H1 (cell line): ENCODE data around the gene MGAT4B. TPM values are rescaled to one million over a fixed set of nuclear protein-coding genes. Genes with fewer than 3 reads are reported as not detected.

Experiments used
- BRCA1 ChIP-seq: IDR thresholded peaks from 2 replicates; pipeline ENCODE4 v1.6.1; 2012; ENCODE audit warnings: low read depth, low read length, improper control_type of control experiment
- TBP ChIP-seq: IDR thresholded peaks from 2 replicates; pipeline ENCODE4 v1.6.1; 2011; ENCODE audit warnings: low read depth, low read length, improper control_type of control experiment
- polyA plus RNA-seq, 7 experiments: library from polyadenylated mRNA; depleted of rRNA in 3 of 7; stranded (reverse) in 5 of 7; unstranded in 2 of 7; fragments of >200 nt in 5 of 7; fragments of 200-250 nt in 2 of 7; gene quantifications; 1 replicate in 5 of 7; 2 replicates in 1 of 7; 4 replicates in 1 of 7; pipeline versions ENCODE4 v1.2.1 to v1.2.3, GENCODE V29; 2011 to 2013; ENCODE audit warnings: missing spikeins in 2 of 7, mixed read lengths in 2 of 7
- total RNA-seq: library from RNA; stranded (reverse); fragmentation: NEBNext Ultra II Directional; extraction: Animal tissue kit (Norgen Biotek cat#: 25700); gene quantifications from 2 replicates; pipeline ENCODE4 v1.2.1, GENCODE V29; 2021
- TF ChIP-seq, protein P1 (sequence below), 3 experiments: IDR thresholded peaks; 1 replicate in 2 of 3; 2 replicates in 1 of 3; pipeline versions ENCODE4 v1.5.1 to v1.6.1; 2011; ENCODE audit warnings: low read length in 3 of 3, mild to moderate bottlenecking in 3 of 3, inconsistent platforms in 2 of 3, low read depth in 1 of 3, moderate library complexity in 1 of 3; ENCODE audit not compliant: insufficient read depth in 1 of 3; ENCODE audit errors: control extremely low read depth in 1 of 3

MGAT4B gene
- total and polyA plus RNA-seq, 2 of the 8 experiments (the other 6 are each of a cell fraction or from before 2014, with no cell fraction given): 116 to 128 TPM

DNA sequence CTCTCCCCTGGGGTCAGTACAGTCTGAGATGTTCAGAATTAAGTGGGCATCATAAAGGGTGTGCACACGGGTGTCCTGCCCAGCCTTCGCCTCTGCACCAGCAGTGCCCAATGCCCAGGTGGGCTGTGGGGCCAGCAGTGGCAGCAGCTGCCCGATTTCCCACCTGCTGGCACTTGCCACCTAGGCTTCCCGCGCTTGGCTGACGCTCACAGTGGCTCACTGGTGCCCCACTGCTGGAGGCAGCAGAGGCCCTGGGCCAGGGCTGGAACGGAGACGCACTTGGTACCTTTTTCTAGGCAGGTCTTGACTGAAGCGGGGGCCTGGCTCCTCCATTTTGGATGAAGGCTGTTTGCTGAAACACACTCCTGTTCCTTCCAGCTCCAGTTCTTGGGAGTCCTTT is 35.0 kb upstream of the MGAT4B start (continued):
- TF ChIP-seq, protein P1, sequence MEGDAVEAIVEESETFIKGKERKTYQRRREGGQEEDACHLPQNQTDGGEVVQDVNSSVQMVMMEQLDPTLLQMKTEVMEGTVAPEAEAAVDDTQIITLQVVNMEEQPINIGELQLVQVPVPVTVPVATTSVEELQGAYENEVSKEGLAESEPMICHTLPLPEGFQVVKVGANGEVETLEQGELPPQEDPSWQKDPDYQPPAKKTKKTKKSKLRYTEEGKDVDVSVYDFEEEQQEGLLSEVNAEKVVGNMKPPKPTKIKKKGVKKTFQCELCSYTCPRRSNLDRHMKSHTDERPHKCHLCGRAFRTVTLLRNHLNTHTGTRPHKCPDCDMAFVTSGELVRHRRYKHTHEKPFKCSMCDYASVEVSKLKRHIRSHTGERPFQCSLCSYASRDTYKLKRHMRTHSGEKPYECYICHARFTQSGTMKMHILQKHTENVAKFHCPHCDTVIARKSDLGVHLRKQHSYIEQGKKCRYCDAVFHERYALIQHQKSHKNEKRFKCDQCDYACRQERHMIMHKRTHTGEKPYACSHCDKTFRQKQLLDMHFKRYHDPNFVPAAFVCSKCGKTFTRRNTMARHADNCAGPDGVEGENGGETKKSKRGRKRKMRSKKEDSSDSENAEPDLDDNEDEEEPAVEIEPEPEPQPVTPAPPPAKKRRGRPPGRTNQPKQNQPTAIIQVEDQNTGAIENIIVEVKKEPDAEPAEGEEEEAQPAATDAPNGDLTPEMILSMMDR (IDR thresholded peaks at IDR 0.05; ENCODE audit: control extremely low read depth in 1 of 3, insufficient read depth in 1 of 3, low read depth in 1 of 3, low read length in 3 of 3): no peak
- TF ChIP-seq BRCA1 (no peak), TBP (no peak)
